8988T (cell line): ENCODE results near the gene CLDN20.

Experiments used
- DNase-seq: peaks from one replicate; pipeline ENCODE4 v3.0.0; 2011

CLDN20 gene

GRCh38 chr6:155313602-155314091 is 49.8 kb downstream of the CLDN20 start:
- DNase-seq = no peak

DNA sequence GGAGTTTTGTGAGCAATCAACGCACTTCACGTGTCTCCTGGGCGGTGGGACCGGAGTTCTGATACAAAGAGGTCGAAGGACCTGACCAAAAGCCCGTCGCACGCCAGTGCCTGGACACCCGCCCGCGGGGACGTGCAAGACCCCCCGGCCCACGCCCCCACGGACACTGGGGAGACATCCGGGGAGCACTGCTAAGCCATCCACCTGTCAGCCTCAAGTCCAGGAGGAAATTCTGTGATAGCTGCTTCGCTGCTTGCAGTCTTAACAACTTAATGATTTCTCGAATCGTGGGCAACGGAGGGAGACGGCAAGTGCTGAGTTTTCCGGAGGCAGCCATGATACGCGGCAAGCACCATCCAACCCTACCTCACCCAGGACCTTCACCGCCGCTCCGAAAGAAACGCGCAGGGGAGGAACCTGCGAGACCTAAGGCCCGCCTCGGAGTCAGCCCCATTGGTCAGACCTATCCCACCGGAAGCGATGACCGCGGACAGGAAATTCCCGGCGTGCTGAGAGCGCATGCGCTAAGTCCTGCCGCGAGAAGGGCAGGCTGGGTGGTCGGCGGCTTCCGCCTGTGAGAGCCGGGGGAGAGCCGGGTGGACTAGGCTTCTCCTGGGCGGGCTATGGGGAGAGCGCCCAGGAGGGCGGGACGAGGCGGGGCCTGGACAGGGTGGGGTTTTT is 50.4 kb downstream of the CLDN20 start, which contains the start of gene TFB1M:
TSS of gene TFB1M (minus strand) at position 393 of the 681 bp plus-strand sequence. CDS start at position 337, 56 bp downstream.
- DNase-seq = peak; percentile 58

DNA sequence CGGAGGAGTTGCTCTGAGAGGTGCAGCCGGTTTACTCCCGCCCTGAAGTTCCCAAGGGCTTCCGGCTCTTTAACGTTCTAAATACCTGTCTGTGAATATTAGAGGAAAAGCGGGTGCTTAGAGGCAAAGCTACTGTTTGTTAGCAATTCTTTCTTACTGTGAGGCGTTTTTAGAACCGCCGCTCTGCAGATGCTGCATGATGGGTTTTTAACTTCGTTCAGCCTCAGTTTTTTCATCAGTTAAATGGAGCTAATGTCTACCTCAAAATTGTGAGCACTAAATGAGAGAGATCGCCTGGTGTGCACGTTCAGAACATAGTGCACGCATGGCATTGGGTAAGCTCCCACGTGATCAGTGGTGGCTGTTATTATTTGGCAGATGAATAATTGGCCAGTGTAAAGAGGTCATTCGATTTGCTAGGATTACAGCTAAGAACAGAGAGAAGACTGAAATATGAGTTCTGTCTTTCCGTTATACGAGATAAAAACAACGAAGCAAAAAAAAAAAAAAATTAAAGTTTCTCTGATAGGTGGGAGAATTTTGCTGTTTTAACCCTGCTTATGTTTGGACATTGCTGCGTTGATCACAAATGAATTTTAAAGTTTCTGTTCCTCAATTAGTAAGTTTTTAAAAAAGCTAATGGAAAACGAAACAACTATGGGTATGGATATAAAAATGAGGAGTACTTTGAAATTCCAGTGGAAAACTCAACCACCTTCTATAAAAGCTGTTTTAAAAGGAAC is 51.1 kb downstream of the CLDN20 start:
- no peak for DNase-seq

DNA sequence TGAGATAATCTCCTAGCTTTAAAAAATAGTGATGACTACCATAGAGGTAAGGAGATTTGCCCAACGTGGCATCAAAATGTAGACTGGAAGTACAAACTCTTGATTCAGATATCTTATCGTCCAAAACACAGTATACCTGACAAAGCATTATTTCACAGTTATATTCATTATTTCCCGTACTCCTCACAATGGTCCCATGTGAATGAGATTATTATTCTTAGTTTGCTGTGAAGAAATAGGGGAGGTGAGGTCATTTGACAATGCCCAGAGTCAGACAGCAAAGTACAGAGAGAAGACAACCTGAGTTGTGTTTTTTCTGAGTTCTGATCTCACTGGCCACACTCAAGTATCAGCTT is 51.7 kb downstream of the CLDN20 start:
- no peak for DNase-seq

DNA sequence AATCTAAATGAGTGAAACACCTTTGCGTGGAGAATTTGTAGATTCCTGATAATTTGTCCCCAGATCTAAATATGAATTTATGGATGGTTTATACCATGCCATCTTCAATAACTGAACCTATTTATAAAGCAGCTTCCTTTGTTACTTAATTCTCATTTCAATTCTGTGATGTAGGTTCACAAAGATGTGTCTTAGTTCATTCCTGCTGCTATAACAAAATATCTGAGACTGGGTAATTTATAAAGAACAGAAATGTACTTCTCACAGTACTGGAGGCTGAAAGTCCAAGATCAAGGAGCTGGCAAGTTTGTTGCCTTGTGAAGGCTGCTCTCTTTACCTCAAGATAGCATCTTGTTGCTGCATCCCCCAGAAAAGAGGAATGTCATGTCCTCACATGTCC is 52.6 kb downstream of the CLDN20 start:
- no peak for DNase-seq

- no peak for DNase-seq
Observed at GRCh38 chr6:155317186-155317585, 53.4 kb downstream of the CLDN20 start.

GRCh38 chr6:155319902-155320301 is 56.1 kb downstream of the CLDN20 start:
- DNase-seq = no peak

DNA sequence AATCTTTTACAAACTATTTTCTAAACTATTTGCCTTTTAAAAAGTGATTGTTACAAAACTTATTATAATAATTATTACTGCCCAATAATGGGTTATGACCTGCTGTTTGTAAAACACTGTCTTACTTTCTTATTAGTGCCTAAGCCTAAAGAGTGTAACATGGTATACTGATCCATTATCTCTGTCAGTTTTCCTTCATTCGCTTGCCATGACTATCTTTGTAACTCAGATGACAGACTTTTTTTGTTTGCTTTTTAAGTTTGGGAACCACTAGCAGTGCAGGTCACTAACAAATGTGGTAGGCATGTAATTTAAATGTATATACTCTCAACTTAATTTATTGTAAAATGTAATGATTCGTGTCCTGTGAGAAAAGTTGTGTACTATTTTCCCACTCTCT is 60.4 kb downstream of the CLDN20 start:
- DNase-seq = no peak

- no peak for DNase-seq
Observed at GRCh38 chr6:155324993-155325392, 61.2 kb downstream of the CLDN20 start.

GRCh38 chr6:155325700-155326516 is 62.1 kb downstream of the CLDN20 start:
- DNase-seq = no peak
